SH-SY5Y (cell line): ENCODE results near the gene STX1B.

Experiments used
- GATA2 ChIP-seq: IDR thresholded peaks from 2 replicates; pipeline ENCODE4 v1.6.1; 2011; ENCODE audit warnings: mild to moderate bottlenecking, low read depth, low read length
- GATA3 ChIP-seq: IDR thresholded peaks from 2 replicates; pipeline ENCODE4 v1.6.1; 2011; ENCODE audit warnings: low read depth, mild to moderate bottlenecking, low read length, moderate library complexity

Gene STX1B

GRCh38 chr16:30980023-30980371, 30.4 kb downstream of the STX1B start:
- TF ChIP-seq GATA2: no peak
- no peak for TF ChIP-seq GATA3

DNA sequence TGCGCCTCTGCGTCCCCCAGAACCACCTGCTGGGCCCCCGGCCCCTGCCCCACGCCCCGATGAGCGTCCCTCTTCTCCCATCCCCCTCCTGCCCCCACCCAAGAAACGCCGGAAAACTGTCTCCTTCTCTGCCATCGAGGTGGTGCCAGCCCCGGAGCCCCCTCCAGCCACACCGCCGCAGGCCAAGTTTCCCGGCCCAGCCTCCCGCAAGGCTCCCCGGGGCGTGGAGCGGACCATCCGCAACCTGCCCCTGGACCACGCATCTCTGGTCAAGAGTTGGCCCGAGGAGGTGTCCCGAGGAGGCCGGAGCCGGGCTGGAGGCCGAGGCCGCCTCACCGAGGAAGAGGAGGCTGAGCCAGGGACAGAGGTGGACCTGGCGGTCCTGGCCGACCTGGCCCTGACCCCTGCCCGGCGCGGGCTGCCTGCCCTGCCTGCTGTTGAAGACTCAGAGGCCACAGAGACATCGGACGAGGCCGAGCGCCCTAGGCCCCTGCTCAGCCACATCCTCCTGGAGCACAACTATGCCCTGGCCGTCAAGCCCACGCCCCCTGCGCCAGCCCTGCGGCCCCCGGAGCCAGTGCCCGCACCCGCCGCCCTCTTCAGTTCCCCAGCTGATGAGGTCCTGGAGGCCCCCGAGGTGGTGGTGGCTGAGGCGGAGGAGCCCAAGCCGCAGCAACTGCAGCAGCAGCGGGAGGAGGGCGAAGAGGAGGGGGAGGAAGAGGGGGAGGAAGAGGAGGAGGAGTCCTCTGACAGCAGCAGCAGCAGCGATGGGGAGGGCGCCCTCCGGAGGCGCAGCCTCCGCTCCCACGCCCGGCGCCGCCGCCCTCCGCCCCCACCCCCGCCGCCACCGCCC, 31.0 kb downstream of the STX1B start:
- no peak for TF ChIP-seq GATA2

DNA sequence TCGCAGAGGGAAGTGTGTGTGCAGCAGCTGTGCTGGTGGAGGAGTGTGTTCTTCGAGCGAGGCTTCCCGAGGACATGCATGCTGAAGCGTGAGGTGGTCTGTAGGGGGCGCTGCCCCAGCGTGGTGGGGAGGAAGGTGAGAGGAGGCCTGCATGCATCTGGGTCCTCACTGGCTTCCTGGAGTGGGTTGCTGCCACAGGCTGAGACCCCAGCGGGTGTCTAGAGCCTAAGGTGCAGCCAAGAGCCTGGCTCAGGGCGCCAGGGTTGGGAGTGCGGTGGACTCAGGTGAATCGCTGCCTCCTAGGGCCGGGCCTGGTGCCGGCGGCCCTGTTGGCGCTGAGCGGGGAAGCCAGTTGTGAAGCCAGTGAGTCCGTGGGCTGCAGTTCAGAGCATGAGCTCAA, 32.9 kb downstream of the STX1B start:
- no peak for TF ChIP-seq GATA2
- no peak for TF ChIP-seq GATA3

- TF ChIP-seq GATA3: no peak
- no peak for TF ChIP-seq GATA2
Measured at GRCh38 chr16:30976486-30976885, 34.0 kb downstream of the STX1B start.

DNA sequence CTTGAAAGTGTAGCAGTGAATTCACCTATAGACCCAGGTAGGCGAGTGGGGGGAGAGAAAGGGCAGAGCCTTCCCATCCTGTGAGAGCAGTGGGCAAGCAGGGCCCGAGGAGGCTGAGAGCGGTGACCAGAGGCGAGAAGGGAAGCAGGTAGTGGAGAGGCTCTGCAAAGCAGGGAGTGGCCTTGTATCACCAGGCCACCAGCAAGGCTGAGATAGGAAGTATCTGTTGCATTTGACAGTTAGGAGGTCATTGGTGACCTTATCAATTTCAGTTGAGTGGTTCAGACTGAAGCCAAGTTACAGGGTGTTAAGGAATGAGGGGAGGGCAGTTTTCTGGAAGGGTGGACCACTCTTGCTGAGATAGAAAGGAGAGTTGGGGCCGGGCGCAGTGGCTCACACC, 36.1 kb downstream of the STX1B start:
- TF ChIP-seq GATA2: no peak
- no peak for TF ChIP-seq GATA3

GRCh38 chr16:30972872-30973271, 37.6 kb downstream of the STX1B start:
- TF ChIP-seq GATA3 (no peak), GATA2 (no peak)

GRCh38 chr16:30971298-30971697, 39.1 kb downstream of the STX1B start:
- TF ChIP-seq GATA3 (no peak), GATA2 (no peak)

- TF ChIP-seq GATA3: no peak
- no peak for TF ChIP-seq GATA2
Measured at GRCh38 chr16:30969246-30969842, 41.1 kb downstream of the STX1B start.

GRCh38 chr16:30967795-30968194, 42.6 kb downstream of the STX1B start:
- no peak for TF ChIP-seq GATA2
- no peak for TF ChIP-seq GATA3

DNA sequence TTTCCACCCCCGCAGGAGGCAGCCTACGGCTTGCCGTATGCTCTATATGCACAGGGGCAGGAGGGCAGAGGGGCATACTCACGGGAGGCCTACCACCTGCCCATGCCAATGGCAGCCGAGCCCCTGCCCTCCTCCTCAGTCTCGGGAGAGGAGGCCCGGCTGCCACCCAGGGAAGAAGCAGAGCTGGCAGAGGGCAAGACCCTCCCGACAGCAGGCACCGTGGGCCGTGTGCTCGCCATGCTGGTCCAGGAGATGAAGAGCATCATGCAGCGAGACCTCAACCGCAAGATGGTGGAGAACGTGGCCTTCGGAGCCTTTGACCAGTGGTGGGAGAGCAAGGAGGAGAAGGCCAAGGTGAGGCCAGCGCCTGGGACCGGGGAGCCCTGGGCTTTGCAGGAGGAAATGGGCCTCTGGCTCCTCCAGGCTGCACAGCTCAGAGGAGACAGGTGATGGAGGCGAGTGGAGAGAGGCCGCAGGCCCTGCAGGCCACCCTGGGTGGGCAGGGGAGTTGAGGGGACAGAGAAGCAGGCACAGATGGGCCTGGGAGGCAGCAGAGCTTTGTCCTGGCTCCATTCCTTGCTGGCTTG, 44.3 kb downstream of the STX1B start:
- TF ChIP-seq GATA3 (no peak), GATA2 (no peak)

GRCh38 chr16:30965436-30965835, 45.0 kb downstream of the STX1B start:
- TF ChIP-seq GATA3 (no peak), GATA2 (no peak)

DNA sequence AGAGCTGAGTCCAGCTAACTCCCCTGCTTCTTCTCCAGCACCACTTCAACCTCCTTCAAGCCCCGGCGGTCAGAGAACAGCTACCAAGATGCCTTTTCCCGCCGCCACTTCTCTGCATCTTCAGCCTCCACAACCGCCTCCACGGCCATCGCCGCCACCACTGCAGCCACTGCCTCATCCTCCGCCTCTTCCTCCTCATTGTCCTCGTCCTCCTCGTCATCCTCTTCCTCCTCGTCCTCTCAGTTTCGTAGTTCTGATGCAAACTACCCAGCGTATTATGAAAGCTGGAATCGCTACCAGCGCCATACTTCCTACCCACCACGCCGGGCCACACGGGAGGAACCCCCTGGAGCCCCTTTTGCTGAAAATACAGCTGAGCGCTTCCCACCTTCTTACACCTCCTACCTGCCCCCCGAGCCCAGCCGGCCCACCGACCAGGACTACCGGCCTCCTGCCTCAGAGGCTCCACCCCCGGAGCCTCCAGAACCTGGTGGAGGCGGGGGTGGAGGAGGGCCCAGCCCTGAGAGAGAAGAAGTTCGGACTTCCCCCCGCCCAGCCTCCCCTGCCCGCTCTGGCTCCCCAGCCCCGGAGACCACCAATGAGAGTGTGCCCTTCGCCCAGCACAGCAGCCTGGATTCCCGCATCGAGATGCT, 45.7 kb downstream of the STX1B start:
- TF ChIP-seq GATA2 (no peak), GATA3 (no peak)

- TF ChIP-seq GATA3: no peak
- TF ChIP-seq GATA2: no peak
Measured at GRCh38 chr16:30963925-30964511, 46.4 kb downstream of the STX1B start.

DNA sequence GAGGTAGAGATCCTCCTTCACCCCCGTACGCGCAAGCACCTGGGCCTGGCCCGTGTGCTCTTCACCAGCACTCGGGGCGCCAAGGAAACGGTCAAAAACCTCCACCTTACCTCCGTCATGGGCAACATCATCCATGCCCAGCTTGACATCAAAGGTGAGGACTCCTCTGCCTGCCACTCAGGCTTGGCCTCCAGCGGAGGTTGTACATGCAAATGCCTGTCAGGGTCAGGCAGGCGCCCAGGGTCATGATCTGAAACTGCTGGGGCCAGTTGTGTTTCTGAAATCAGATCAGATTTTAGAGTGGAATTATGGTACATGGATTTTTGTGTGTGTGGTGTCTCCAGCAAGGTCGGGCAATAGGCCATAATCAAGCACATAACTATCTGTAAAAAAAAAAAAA, 49.1 kb downstream of the STX1B start:
- TF ChIP-seq GATA3 (no peak), GATA2 (no peak)
